Hematopoietic multipotent progenitor cell treated with erythropoietin and hydrocortisone succinate and interleukin-3 and kit ligand, for 4 days (in vitro differentiated cells): Measurements from ENCODE around the gene PARD3.
A peak's percentile ranks its signal among the peaks of the same experiment; 100 is the strongest.

ENCODE experiments used
- DNase-seq: peaks from one replicate; pipeline ENCODE4 v3.0.0-alpha.2; 2015

Gene PARD3

DNA sequence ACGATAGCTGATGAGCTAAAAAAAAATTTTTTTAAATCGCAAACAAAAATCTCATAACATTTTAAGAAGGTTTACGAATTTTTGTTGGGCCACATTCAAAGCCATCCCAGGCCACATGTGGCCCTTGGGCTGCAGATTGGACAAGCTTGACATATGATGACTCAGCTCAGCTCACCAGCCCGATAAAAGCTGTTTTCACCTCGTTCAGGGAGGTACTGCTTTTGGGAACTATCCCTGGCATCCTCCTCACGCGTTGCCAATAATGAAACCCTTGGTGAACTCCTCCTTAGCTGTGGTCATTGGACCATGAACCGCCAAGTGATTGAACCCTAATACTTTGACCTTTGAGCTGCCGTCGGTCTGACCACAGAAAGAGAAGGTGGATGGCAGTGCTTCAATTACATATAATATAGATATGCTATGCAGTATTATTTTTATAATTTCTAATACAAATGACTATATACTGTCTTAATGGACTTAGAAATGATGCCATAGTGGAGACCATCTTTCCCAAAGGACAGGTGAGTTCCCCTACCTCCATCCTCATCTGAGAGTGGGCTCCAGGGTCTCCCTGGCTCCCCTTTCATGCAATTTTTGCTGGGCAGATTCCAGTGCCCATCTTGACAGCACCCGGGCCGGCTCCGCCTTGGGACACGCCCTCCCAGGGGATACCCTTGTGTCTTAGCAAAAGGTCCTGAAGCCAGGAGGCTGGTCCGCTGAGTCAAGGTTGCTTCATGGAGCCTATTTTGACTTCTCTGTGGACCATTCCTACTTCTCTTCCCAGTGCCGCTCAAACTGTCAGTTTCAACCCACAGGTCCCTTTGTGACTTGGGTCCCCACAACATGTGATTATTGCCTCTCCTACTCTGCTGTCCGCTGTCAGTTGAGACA lies 707.2 kb downstream of the PARD3 start:
- DNase-seq, result no peak

DNA sequence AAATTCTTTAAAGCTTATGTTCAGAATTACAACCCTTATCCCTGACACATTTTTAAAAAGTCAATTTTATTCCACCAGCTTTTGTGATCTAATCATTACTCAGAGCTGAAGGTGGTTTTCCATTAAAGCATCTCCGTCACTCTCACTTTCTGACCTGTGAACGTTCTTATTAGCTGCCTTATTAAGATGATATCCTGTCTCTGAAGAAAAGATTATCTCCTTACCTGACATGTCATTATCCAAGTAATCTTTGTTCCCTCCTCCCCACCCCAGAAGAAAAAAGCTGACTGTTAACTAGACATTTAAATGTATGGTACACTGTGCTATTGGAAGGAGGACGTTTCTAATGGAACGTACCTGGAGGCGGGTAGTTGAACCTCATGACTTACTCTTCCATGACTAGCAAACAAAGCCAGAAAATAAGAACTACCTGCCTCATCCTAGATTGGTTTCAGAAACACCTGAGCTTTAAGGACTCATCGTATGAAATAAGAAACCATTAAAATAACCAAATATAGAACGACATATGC lies 708.7 kb downstream of the PARD3 start:
- no peak for DNase-seq

DNA sequence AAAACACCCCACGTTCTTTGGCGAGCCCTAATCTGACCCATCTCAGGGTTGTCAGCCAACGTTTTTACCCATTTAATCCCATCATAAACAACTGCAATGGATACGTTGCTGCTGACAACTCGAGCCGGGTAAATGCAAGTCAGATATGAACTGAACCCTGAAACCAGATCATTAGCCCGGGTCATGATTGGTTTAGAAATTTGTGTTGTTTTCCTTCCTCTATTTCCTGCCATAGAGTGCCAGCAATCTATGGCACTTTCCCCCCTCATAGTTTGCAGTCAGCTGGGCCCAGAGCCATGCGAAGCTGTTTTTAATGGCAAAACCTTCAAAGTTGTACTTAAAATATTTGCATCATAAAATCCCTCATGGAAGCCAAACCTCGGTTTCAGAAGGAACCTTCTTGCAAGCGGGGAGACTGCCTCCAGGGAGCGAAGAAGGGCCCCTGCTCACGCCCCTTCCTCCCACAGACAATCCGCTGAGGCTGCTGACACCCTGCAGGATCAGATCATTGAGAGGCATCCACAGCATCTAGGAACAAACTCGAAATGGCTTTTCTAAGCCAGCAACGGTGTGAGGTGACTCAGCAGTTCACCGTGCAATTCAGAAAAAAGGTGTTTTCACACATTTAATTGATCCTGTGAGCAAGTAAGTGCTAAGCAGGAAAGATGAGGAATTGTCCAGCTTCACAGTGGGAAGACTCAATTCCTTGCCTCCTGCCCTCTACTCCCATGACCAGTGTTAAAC lies 710.1 kb downstream of the PARD3 start:
- no peak for DNase-seq

DNA sequence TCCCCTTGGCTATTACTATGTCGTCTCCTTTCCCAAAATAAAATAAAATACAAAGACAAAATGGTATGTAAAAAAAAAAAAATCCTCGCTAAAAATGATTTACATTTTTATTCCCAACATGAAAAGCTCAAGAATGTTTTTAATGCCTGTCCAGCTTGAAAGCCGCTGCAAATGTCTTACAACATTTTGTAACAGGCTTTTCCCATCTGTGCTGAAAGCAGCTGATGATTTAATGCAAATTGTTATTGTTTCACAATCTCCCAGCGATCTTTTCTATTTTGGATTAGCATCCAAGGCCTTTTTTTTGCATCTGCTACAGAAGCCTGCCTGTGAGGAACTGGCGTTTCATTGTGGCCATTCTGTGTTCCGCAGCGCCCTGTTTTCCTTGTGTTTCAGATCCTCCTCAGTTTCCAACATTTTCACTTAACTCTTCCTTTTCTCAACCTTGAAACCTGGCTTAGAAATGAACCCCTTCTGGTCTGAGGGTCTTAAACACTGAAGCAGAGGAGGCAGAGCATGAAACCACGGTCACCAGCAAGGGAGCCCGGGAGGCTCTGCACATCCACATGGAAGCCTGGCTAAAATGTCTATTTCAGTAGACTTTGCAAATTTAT lies 712.1 kb downstream of the PARD3 start:
- DNase-seq, result no peak

DNA sequence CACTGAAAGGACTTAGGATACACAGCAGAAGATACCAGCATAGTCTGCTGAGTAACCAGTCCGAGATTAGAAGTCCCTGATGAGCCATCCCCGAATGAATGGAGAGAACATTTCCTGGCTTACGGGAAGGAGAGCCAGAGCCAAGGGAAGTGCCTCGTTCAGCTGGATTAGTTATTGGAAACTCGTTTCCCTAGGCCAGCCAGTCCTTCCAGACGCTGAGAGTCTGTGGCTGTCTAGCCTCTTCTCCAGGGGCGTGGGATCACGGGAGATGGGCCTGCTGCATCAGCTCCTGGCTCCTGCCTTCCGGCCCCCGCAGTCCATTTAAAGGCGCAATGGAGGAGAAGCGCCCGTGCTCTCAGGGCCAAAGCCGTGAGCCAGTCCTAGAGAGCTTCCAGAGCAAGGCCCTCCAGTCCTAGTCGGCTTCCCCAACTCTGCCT lies 712.8 kb downstream of the PARD3 start:
- no peak for DNase-seq

DNA sequence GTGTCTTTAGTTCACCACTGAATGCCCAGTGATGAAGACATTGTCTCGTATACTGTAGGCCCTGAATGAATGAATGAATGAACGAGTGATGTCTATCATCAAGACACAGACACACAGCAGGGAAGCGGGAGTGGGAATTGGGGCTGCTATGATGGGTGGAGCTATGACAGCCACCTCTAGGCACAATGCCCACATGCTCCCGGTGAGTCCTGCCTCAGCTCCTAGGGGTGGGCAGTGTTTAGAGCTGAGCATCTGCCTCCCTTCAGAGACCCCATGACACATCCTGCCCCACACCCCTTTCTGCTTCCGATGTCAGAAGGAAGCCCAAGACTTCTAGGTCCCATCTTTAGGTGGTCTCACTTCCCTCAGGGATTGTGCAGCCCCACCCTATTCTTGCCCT lies 714.1 kb downstream of the PARD3 start:
- DNase-seq, result no peak

DNA sequence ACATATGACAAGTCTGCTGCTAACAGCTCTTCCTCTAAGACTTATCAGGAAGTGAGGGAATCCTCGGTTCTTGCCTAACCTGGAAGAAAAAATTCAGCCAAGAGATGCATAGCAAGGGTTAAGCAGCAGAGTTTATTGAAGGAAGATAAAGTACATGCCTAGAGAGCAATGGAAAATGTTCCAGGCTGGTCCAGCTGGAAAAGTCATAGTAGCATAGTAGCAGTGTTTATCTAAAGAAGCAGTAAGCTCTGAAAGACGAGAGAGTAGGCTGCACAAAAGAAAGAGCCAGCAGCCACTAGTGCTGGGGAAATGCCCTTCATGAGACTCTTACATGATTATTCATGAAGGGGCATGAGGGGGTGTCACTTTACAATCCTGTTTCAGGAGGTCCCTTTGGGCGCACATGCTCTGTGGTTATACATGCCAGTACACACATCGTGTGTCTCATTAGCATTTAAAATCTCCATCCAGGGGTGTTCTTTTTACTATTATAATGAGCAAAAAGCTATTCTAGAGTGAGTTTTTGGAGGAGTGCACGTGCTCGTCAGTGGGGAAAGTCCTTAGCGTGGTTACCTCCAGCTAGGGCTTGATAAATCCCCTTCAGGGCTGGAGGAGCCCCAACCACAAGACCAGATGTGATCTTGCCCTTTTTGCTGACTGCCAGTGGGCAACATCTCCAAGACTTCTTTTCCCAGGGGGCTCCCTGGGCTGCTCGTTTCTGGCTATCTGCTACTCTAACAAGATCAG lies 716.1 kb downstream of the PARD3 start:
- no peak for DNase-seq

DNA sequence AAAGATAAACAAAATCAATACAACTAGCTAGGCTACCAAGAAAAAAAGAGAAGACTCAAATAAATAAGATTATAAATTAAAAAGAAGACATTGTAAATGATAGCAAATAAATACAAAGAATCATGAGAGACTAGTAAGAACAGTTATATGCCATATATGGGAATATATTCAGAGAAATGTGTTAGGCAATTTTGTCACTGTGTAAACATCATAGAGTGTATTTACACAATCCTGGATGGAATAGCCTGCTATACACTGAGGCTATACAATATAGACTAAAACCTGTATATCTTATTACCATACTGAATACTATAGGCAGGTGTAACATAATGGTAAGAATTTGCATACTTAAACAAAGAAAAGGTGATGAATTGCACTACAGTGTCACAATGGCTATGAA lies 717.4 kb downstream of the PARD3 start:
- DNase-seq, result no peak

DNA sequence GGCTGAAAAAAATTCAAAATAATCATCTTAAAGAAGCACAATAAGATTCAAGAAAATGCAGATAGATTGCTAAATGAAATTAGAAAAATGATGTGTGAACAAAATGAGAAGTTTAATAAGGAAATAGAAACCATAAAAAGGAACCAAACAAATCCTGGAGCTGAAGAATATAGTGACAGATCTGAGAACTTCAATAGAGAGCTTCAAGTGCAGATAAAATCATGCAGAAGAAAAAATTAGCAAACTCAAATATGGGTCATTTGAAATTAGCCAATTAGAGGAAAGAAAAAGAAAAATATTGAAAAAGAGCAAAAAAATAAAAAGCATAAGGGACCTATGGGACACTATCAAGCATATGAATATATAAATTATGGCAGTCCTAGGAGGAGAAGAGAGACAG lies 720.1 kb downstream of the PARD3 start:
- DNase-seq, result no peak

DNA sequence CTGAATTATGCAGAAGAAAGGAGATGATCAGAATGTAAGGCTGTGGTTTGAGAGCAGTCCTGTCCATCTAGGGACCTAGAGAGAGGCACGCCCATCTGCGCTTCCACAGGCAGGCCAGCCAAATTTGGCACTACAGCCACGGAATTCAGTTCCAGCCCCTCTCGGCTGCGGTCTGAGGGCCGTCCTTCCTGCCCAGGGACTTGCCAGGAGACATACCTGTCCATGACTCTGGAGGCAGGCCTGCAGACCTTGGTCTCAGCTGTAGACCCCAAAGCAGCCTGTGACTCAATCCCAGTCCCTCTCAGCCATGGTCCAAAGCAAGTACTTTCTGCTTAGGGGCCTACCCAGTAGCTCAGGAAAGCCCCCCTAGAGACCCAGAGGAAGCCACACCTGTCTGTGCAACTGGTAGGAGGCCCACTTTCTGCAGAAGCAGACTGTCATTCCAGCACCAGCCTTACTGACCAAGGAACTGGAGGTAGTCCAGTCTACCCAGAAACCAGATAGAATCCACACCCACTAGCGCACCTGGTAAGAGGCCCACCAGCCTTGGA lies 720.9 kb downstream of the PARD3 start:
- no peak for DNase-seq

DNA sequence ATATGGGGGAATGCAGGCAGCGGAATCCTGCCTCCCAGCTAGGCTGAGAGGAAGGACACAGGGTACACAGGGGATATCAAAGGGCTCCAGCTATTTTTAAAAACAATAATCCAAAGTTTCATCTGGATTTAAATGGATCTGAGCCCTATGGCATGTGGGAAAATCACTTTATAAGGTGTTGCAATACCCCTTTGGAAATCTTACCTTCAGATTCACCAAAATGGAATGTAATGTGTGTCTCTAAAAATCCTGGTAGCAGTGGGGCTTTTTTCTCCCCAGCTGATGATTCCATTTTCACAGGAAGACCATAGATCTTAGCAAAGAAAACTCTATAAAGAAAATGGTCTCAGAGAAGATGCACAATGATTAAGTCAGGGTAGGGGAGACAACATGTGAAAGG lies 722.2 kb downstream of the PARD3 start:
- no peak for DNase-seq

DNA sequence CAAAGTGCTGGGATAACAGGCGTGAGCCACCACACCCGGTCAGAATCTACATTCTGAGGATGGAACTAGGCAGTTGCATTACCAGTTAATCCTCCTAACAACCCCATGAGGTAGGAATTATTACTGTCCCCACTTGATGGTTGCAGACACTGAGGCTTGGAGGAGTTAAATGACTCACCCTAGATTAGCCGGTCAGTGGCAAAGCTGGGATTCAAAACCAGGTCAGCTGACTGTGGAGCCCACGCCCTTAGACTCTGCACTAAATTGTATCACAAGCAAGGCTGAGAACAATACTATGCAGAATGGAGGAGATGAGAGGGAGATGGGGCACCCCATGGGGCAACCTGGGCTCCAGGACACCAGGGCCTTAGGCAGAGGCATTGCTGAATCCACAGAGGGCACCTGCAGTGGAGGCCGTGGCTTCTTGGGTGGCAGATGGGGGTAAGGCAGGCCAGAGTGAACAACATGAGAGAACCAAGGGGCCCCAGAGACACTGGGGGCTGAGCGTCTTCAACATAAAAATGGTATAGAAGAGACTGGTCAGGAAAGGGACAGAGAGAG lies 723.4 kb downstream of the PARD3 start:
- no peak for DNase-seq

DNA sequence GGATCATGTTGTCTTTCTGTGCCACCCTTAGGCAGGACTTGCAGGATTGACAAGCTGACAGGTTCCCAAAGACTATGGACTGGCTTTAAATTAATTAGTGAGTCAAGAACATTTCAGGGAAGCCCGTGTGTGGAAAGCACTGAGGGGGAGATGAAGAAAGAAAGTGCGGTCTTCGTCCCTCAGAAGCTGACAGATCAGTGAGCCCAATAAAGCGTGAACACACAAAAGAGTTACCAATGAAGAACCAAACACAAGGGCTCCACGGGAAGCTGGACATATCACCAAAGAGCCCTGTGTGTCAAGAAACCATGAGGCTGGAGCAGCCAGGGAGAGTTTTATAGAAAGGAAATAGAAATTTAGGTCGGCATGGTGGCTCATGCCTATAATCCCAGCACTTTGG lies 725.8 kb downstream of the PARD3 start:
- DNase-seq, result no peak

DNA sequence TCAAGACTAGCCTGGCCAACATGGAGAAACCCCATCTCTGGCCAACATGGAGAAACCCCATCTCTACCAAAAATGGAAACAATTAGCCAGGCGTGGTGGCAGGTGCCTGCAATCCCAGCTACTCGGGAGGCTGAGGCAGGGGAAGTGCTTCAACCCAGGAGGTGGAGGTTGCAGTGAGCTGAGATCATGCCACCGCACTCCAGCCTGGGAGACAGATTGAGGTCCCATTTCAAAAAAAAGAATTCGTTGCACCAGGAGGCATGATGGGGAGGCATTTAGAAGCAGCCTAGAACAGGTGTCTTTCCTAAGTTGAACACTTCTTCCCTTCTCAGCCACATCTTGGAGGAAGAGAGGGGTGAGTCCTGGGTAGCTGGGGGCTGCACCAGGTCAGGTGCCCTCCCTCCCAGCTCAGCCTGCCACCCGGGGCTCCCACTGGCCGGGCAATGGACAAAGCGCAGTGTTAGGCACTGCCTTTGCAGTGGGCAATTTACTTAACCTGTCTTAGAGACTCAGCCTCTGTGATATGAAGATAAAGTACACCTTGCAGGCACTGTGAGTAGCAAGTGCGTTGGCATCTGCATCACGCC lies 726.8 kb downstream of the PARD3 start:
- DNase-seq, result no peak

DNA sequence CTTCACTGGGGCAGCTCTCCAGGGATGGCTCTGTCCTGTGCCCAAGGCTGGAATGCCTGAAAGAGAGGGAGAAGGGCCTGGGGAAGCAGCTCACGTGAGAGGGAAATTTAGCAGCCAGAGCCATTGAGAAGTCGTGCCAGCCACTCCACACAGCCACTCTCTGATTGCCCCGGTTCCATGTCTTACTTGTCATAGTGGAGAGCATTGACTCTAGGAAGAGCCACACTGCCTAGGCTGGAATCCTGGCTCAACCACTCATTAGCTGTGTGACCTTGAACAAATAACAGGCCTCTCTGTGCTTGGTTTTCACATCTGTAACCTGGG lies 728.0 kb downstream of the PARD3 start:
- no peak for DNase-seq

DNA sequence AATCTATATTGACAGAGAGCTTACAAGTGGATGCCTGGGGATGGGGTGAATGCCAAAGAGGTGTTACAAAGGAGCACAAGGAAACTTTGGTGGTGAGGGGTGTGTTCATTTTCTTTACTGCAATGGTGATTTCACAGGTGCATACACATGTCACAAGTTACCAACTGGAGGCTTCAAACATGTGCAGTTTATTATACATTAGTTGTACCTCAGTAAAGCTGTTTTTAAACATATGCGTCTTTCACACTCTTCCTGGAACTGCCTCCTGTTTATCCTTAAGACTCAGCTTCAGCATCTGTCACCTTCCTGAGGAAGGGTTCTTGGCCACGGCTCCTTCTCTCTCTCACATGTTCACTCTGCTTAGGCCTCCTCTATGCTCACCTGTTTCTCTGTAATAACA lies 731.5 kb downstream of the PARD3 start:
- no peak for DNase-seq

DNA sequence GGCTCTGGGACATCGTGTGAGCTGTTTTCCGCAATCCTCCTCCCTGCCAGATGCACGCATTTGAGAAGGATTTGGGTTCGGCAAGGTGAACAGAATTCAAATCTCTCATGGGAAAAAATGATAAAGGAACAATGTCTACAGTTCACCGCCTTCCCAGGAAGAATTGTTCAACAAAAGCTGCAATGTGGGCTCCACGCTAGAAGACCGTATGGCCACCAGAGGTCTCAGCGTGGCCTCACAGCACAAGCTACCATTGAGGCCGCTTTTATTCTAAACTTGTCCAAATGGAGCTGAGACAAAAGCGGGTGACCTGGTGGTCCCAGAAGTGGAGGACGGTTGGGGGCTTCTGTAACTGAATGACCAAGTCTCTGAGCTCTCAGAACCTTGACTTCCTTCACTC lies 733.1 kb downstream of the PARD3 start:
- peak; percentile 6 for DNase-seq

DNA sequence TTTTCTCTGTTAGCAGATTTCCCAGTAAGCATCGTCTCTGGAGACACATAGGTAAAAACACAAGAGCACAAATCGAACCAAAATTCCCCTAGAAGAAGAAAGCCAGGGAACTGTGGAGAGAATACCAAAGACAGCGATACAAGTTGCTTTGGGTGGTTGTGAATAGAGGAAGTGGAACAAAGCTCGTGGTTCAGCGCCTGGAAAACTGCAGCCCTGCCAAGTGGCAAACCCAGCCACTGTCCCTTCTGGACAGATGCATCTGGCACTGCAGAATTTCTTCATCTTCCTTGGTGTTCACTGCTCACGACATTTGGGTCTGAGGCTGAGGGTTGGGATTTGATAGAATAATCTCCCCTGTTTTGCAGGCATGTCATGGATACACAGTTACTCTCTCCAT lies 733.8 kb downstream of the PARD3 start:
- DNase-seq, result no peak

DNA sequence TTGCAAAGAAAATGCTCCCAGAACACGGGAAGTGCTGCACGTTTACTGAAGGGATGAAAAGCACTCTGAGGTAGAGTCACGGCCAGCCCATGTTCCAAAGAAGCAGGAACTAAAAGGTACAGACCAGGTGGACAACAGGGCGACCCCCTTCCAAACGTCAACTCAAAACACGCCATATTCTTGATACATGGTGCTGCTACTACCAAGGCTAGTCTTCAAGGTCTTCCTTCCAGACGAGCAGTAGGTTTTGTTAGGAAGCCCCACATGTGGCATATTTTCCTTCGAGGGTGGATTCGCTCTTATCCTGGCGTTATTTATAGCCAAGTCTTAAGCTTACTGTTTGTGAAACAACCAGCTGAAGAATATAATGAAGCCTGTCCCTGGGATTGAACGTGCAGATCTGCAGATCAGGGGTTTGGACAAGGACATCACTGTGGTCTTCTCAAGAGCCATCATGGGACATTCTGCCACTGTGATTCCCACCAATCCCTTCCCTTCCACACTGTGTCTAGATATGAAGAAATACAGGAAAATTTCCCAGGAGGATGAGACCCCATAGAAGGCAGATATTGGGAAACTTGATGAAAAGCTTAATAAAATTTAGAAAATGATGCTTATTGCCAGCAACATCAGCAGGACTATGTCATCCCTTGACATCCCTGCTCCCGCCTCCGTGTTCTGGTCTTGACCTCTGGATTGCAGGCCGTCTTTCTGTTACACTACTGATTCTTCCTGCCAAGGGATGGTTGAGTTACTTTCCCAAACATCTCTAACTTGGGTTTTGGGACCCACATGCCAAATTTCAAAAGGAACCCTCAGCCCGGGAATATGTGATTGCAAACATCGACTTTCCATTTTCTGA lies 734.4 kb downstream of the PARD3 start:
- no peak for DNase-seq

DNA sequence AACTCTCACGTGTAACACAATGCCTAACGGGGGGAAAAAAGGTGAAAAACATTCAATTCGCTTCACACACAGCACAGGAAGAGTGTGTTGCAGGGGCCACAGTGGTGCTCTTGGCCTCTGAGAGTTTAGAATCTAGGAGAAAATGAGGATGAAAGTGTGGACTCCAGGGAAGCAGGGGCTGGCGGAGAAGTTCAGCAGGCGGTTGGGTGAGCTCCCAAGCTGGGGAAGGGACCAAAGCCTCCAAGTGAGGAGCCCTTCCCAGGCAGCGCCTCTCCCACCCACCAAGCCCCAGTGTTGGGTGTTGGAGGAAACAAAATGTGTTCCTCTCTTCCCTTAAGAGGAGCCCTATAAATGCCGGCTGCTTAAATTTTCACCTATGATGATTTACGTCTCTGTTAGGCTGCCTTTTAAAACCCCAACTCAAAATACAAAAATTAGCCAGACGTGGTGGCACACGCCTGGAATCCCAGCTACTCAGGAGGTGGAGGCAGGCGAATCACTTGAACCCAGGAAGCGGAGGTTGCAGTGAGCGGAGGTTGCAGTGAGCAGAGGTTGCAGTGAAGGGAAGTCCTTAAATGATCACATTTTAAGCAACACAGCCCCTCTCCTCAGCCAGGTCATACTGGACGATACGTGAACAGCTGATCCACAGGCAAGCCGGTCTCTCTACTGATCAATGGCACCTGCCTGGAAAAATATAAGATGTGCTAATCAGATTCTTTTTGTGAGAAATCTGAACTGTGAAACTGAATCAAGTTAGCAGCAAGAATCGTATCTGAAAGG lies 735.2 kb downstream of the PARD3 start:
- DNase-seq, result no peak
